Measurements from ENCODE around the gene GPR15LG.
"Not testable (repeated sequence)": the region's sequence is repeated elsewhere in the genome, so short reads cannot be mapped to it uniquely, and the experiment has no call there.

GPR15LG gene

GRCh38 chr10:84166620-84167288 is 6.8 kb upstream of the GPR15LG start:
- no peak for DNase-seq (ENCODE audit: low spot score)

- DNase-seq (ENCODE audit: low spot score) = not testable (repeated sequence)
These were observed 6.3 kb upstream of the GPR15LG start for GRCh38 chr10:84167289-84167653.

- not testable (repeated sequence) for DNase-seq (ENCODE audit: low spot score)
These were observed 5.2 kb upstream of the GPR15LG start for GRCh38 chr10:84168382-84168781.

GRCh38 chr10:84171237-84171636 is 2.4 kb upstream of the GPR15LG start:
- DNase-seq (ENCODE audit: low spot score) = not testable (repeated sequence)

GRCh38 chr10:84171700-84172466 is 1.7 kb upstream of the GPR15LG start:
- DNase-seq (ENCODE audit: low spot score) = not testable (repeated sequence)

- DNase-seq (ENCODE audit: low spot score) = no peak
These were observed 889 bp upstream of the GPR15LG start for GRCh38 chr10:84172467-84173356.

- DNase-seq (ENCODE audit: low spot score) = no peak
These were observed 1.8 kb downstream of the GPR15LG start for GRCh38 chr10:84175436-84175835.

GRCh38 chr10:84176351-84176750 is 2.8 kb downstream of the GPR15LG start:
- no peak for DNase-seq (ENCODE audit: low spot score)

GRCh38 chr10:84176836-84177474 is 3.4 kb downstream of the GPR15LG start:
- no peak for DNase-seq (ENCODE audit: low spot score)

GRCh38 chr10:84177541-84178141 is 4.0 kb downstream of the GPR15LG start:
- DNase-seq (ENCODE audit: low spot score) = no peak

GRCh38 chr10:84178160-84178609 is 4.6 kb downstream of the GPR15LG start:
- DNase-seq (ENCODE audit: low spot score) = no peak

- DNase-seq (ENCODE audit: low spot score) = peak; percentile 59
These were observed 5.6 kb downstream of the GPR15LG start for GRCh38 chr10:84179059-84179710.

GRCh38 chr10:84180386-84180785 is 6.8 kb downstream of the GPR15LG start:
- not testable (repeated sequence) for DNase-seq (ENCODE audit: low spot score)

GRCh38 chr10:84181631-84182030 is 8.0 kb downstream of the GPR15LG start:
- no peak for DNase-seq (ENCODE audit: low spot score)

GRCh38 chr10:84184517-84184916 is 10.9 kb downstream of the GPR15LG start:
- no peak for DNase-seq (ENCODE audit: low spot score)

GRCh38 chr10:84185526-84186175 is 12.1 kb downstream of the GPR15LG start:
- no peak for DNase-seq (ENCODE audit: low spot score)

GRCh38 chr10:84188815-84189214 is 15.2 kb downstream of the GPR15LG start:
- DNase-seq (ENCODE audit: low spot score) = no peak

- no peak for DNase-seq (ENCODE audit: low spot score)
These were observed 17.0 kb downstream of the GPR15LG start for GRCh38 chr10:84190621-84191020.

- DNase-seq (ENCODE audit: low spot score) = no peak
These were observed 17.5 kb downstream of the GPR15LG start for GRCh38 chr10:84191106-84191505.

GRCh38 chr10:84193327-84193726 is 19.7 kb downstream of the GPR15LG start:
- DNase-seq (ENCODE audit: low spot score) = no peak
